ENCODE data around the gene HIRIP3. TPM values are rescaled to one million over a fixed set of nuclear protein-coding genes. Genes with fewer than 3 reads are reported as not detected.

HIRIP3 gene
- total and polyA plus RNA-seq, 2 of the 13 experiments (the other 11 are each of a cell fraction or from before 2014, with no cell fraction given), result 12.6 to 17.2 TPM

DNA sequence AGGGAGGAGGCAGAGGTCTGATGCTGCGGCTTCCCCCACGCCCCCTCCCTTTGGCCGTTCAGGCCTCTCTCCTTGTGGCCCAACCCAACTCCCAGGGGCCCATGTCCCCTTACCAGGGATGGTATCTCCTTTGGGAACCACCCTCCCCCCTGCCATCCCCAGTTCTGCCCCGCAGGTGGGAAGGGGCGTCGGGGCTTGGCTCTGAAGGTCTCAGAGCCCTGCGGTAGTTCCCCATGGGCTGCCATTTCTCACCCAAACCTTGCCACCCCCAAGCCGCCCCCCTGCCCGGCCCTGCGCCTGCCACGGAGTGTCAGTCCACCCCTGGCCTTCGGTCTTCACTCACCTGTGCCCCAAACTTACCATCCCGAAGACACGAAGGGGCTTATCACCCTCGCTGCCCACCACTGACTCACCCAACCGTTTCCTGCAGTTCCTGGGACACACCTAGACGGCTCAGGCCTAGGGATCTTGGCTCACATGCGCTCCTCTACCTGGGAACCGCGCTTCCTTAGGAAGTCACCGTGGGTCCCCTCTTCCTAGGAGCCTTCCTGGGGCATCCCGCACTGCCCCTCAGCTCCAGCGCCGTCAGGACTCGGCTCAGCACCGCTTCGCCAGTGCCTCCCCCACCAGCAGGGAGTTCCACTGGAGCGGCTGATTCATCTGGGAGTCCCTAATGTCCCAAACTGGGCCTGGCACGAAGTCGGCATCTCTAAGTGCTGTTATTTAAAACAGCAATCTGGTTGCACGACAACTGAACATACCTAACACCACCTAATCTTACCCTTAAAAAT, 16.5 kb upstream of the HIRIP3 start:
- no peak for FAIRE-seq
- no peak for ATAC-seq
- Histone ChIP-seq H3K4me2 (ENCODE audit: low read depth, low read length) (peak overlapping the region; percentile 86; the same call in 1 of the 2 replicates), H3K9me3 (ENCODE audit: low read length) (no peaks in the 10 kb centered on the region), H2AFZ (ENCODE audit: low read length) (no peak overlapping the region), H3K79me2 (ENCODE audit: insufficient read depth, low read length) (no peaks in the 10 kb centered on the region), H3K27ac (ENCODE audit: extremely low read length, insufficient read depth, low read length) (no peak overlapping the region), H4K20me1 (ENCODE audit: insufficient read depth, low read length) (no peaks in the 10 kb centered on the region), H3K9ac (ENCODE audit: insufficient read depth, low read depth, low read length) (no peak overlapping the region), H3K36me3 (replicated peaks in 1 of 2; ENCODE audit: control insufficient read depth in 1 of 2, insufficient read depth in 2 of 2, low read length in 2 of 2) (no peaks in the 10 kb centered on the region), H3K4me3 (replicated peaks in 1 of 3; ENCODE audit: insufficient read depth in 1 of 3, low read depth in 2 of 3, low read length in 3 of 3) (peak overlapping the region in 1 of 3 experiments; percentile 48; a peak in 1 of 6 replicates), H3K27me3 (ENCODE audit: control insufficient read depth in 1 of 2, insufficient read depth in 2 of 2, low read length in 2 of 2) (peaks cover 10 to 31% of the 10 kb centered on the region in 2 experiments; a peak in 4 of 5 replicates), H3K4me1 (ENCODE audit: insufficient read depth, low read length) (peaks cover 40% of the 10 kb centered on the region)
- intact Hi-C loops (cut with micrococcal nuclease; ENCODE audit: unreplicated experiment), result no loop called here
- no peak for DNase-seq (ENCODE audit: low spot score)
- POLR2A ChIA-PET, result no interaction called here
- no TSS peak for BruUV-seq (replicated peaks)
- in situ Hi-C loops (cut with HindIII; ENCODE audit: extremely low pct_ligation_motif_present, low pct_unique_long_range_greater_than_20kb), result no loop called here
- CTCF ChIA-PET (ENCODE audit: low intra/inter-chr PET ratio, low total read pairs), result no interaction called here
- WGBS (ENCODE audit: low lambda C conversion rate), result 65% methylated on average over 29 of the region's 31 CpGs
- TF ChIP-seq, protein P1, sequence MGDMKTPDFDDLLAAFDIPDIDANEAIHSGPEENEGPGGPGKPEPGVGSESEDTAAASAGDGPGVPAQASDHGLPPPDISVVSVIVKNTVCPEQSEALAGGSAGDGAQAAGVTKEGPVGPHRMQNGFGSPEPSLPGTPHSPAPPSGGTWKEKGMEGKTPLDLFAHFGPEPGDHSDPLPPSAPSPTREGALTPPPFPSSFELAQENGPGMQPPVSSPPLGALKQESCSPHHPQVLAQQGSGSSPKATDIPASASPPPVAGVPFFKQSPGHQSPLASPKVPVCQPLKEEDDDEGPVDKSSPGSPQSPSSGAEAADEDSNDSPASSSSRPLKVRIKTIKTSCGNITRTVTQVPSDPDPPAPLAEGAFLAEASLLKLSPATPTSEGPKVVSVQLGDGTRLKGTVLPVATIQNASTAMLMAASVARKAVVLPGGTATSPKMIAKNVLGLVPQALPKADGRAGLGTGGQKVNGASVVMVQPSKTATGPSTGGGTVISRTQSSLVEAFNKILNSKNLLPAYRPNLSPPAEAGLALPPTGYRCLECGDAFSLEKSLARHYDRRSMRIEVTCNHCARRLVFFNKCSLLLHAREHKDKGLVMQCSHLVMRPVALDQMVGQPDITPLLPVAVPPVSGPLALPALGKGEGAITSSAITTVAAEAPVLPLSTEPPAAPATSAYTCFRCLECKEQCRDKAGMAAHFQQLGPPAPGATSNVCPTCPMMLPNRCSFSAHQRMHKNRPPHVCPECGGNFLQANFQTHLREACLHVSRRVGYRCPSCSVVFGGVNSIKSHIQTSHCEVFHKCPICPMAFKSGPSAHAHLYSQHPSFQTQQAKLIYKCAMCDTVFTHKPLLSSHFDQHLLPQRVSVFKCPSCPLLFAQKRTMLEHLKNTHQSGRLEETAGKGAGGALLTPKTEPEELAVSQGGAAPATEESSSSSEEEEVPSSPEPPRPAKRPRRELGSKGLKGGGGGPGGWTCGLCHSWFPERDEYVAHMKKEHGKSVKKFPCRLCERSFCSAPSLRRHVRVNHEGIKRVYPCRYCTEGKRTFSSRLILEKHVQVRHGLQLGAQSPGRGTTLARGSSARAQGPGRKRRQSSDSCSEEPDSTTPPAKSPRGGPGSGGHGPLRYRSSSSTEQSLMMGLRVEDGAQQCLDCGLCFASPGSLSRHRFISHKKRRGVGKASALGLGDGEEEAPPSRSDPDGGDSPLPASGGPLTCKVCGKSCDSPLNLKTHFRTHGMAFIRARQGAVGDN (CRISPR knock-in tag; IDR thresholded peaks at IDR 0.05), result peak; percentile 26; the same call in 1 of the 2 replicates
- TF ChIP-seq ZSCAN22 (CRISPR knock-in tag; IDR thresholded peaks at IDR 0.05) (peak; percentile 90; the same call in 1 of the 2 replicates), ZNF615 (CRISPR knock-in tag; IDR thresholded peaks at IDR 0.05; ENCODE audit: borderline replicate concordance) (no peak), AGO1 (IDR thresholded peaks at IDR 0.05; ENCODE audit: low read depth, low read length, poor library complexity, severe bottlenecking) (peak; percentile 26), IRX3 (CRISPR knock-in tag; IDR thresholded peaks at IDR 0.05; ENCODE audit: borderline replicate concordance, low read depth) (no peak), PLRG1 (conservative IDR thresholded peaks at IDR 0.05) (no peak), YEATS4 (CRISPR knock-in tag; IDR thresholded peaks at IDR 0.05; ENCODE audit: borderline replicate concordance) (no peak), MAF1 (CRISPR knock-in tag; IDR thresholded peaks at IDR 0.05; ENCODE audit: borderline replicate concordance) (no peak), EZH2 (conservative IDR thresholded peaks at IDR 0.05; ENCODE audit: low read depth, low read length) (0 out of 2 replicates have a peak, but pooled peaks have one; percentile 43), ZBTB38 (CRISPR knock-in tag; IDR thresholded peaks at IDR 0.05) (0 out of 2 replicates have a peak, but pooled peaks have one; percentile 38)
- TF ChIP-seq, protein P2, sequence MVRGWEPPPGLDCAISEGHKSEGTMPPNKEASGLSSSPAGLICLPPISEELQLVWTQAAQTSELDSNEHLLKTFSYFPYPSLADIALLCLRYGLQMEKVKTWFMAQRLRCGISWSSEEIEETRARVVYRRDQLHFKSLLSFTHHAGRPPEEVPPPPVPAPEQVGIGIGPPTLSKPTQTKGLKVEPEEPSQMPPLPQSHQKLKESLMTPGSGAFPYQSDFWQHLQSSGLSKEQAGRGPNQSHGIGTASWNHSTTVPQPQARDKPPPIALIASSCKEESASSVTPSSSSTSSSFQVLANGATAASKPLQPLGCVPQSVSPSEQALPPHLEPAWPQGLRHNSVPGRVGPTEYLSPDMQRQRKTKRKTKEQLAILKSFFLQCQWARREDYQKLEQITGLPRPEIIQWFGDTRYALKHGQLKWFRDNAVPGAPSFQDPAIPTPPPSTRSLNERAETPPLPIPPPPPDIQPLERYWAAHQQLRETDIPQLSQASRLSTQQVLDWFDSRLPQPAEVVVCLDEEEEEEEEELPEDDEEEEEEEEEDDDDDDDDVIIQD (CRISPR knock-in tag; IDR thresholded peaks at IDR 0.05; ENCODE audit: low read depth), result no peak

Measured in HepG2 (cell line).